Effector CD4-positive, alpha-beta T cell (primary cell): Measurements from ENCODE around the gene ACRV1. TPM values are rescaled to one million over a fixed set of nuclear protein-coding genes. Genes with fewer than 3 reads are reported as not detected.
"Not testable (repeated sequence)": the region's sequence is repeated elsewhere in the genome, so short reads cannot be mapped to it uniquely, and the experiment has no call there.

Experiments used
- DNase-seq: peaks from one replicate; pipeline ENCODE4 v3.0.0-alpha.2; 2020
- total RNA-seq: gene quantifications from one replicate; lab custom pipeline; 2026; lab: John Stamatoyannopoulos, UW

ACRV1 gene
- total RNA-seq, result not detected

GRCh38 chr11:125680747-125681146 lies at the start of gene ACRV1:
TSS of gene ACRV1 (minus strand) at chr11:125680847. CDS start at chr11:125680780, 67 bp downstream.
- DNase-seq, result no peak

GRCh38 chr11:125728969-125729368 lies 48.3 kb upstream of the ACRV1 start:
- no peak for DNase-seq

GRCh38 chr11:125724125-125724524 lies 43.5 kb upstream of the ACRV1 start:
- no peak for DNase-seq

- no peak for DNase-seq
Measured at GRCh38 chr11:125720781-125721180, 40.1 kb upstream of the ACRV1 start.

GRCh38 chr11:125704686-125705085 lies 24.0 kb upstream of the ACRV1 start:
- DNase-seq, result not testable (repeated sequence)

- no peak for DNase-seq
Measured at GRCh38 chr11:125701858-125702621, 21.4 kb upstream of the ACRV1 start.

GRCh38 chr11:125701018-125701610 lies 20.5 kb upstream of the ACRV1 start:
- no peak for DNase-seq

- no peak for DNase-seq
Measured at GRCh38 chr11:125694951-125695350, 14.3 kb upstream of the ACRV1 start.

GRCh38 chr11:125692887-125693286 lies 12.2 kb upstream of the ACRV1 start:
- no peak for DNase-seq

- no peak for DNase-seq
Measured at GRCh38 chr11:125690006-125690405, 9.4 kb upstream of the ACRV1 start.

- no peak for DNase-seq
Measured at GRCh38 chr11:125689274-125689859, 8.7 kb upstream of the ACRV1 start.

GRCh38 chr11:125688632-125689031 lies 8.0 kb upstream of the ACRV1 start:
- no peak for DNase-seq

GRCh38 chr11:125688066-125688465 lies 7.4 kb upstream of the ACRV1 start:
- no peak for DNase-seq

GRCh38 chr11:125685228-125685627 lies 4.6 kb upstream of the ACRV1 start:
- DNase-seq, result no peak

- DNase-seq, result no peak
Measured at GRCh38 chr11:125679837-125680236, 810 bp downstream of the ACRV1 start.

- no peak for DNase-seq
Measured at GRCh38 chr11:125679397-125679796, 1.2 kb downstream of the ACRV1 start.

- no peak for DNase-seq
Measured at GRCh38 chr11:125675196-125675595, 5.5 kb downstream of the ACRV1 start.

GRCh38 chr11:125674210-125674609 lies 6.4 kb downstream of the ACRV1 start:
- no peak for DNase-seq

- DNase-seq, result no peak
Measured at GRCh38 chr11:125671561-125671960, 9.1 kb downstream of the ACRV1 start.

GRCh38 chr11:125670172-125670571 lies 10.5 kb downstream of the ACRV1 start:
- DNase-seq, result no peak

- no peak for DNase-seq
Measured at GRCh38 chr11:125667151-125667550, 13.5 kb downstream of the ACRV1 start.

GRCh38 chr11:125663910-125664309 lies 16.7 kb downstream of the ACRV1 start:
- DNase-seq, result no peak

GRCh38 chr11:125662689-125663088 lies 18.0 kb downstream of the ACRV1 start:
- DNase-seq, result no peak
